NT2/D1 (cell line): Measurements from ENCODE around the gene PPARA.

Experiments used
- SUZ12 ChIP-seq: IDR thresholded peaks from 2 replicates; pipeline ENCODE4 v1.6.1; 2011; ENCODE audit not compliant: insufficient read length, insufficient read depth; ENCODE audit errors: extremely low read depth
- YY1 ChIP-seq: IDR thresholded peaks from 2 replicates; pipeline ENCODE4 v1.6.1; 2011; ENCODE audit not compliant: insufficient read length, insufficient read depth
- ZNF274 ChIP-seq: IDR thresholded peaks from 2 replicates; pipeline ENCODE4 v1.6.1; 2011; ENCODE audit warnings: mild to moderate bottlenecking, low read depth, low read length

- TF ChIP-seq YY1 (no peak), ZNF274 (no peak), SUZ12 (no peak)
Observed at GRCh38 chr22:46140989-46141928, 9.1 kb upstream of the PPARA start.
